DOHH2 (cell line): ENCODE results near the gene PHF10.

Experiments used
- H3F3A ChIP-seq: fragments of 200-600 bp; sonication (generic), shearing (Covaris generic); 2 replicates; pipeline ENCODE4 v1.6.0; 2016; ENCODE audit warnings: antibody characterized with exemption, mild to moderate bottlenecking; ENCODE audit not compliant: control insufficient read depth, insufficient read depth
- H3K27ac ChIP-seq: fragments of 200-600 bp; sonication (generic); 2 replicates; pipeline ENCODE4 v1.5.1; 2014; ENCODE audit warnings: low read depth, mild to moderate bottlenecking, low read length, moderate library complexity
- H3K27me3 ChIP-seq: fragments of 200-600 bp; sonication (generic); 2 replicates; pipeline ENCODE4 v1.6.1; 2014; ENCODE audit warnings: mild to moderate bottlenecking, low read length, mixed read lengths; ENCODE audit not compliant: control insufficient read depth
- H3K36me3 ChIP-seq: fragments of 200-600 bp; sonication (generic); 2 replicates; pipeline ENCODE4 v1.6.1; 2014; ENCODE audit warnings: mild to moderate bottlenecking, low read length, moderate library complexity, mixed read lengths; ENCODE audit not compliant: control insufficient read depth
- H3K4me1 ChIP-seq: fragments of 200-600 bp; sonication (generic); 2 replicates; pipeline ENCODE4 v1.6.1; 2014; ENCODE audit warnings: mild to moderate bottlenecking, low read length, mixed read lengths; ENCODE audit not compliant: control insufficient read depth
- H3K4me2 ChIP-seq: fragments of 200-600 bp; sonication (generic); 2 replicates; pipeline ENCODE4 v1.6.0; 2014; ENCODE audit warnings: mild to moderate bottlenecking, low read length, moderate library complexity
- H3K4me3 ChIP-seq: fragments of 200-600 bp; sonication (generic); 2 replicates; pipeline ENCODE4 v1.5.1; 2014; ENCODE audit warnings: mild to moderate bottlenecking, low read length, mixed read lengths
- H3K79me2 ChIP-seq: fragments of 200-600 bp; sonication (generic); 2 replicates; pipeline ENCODE4 v1.6.1; 2014; ENCODE audit warnings: mild to moderate bottlenecking, low read length, mixed read lengths; ENCODE audit not compliant: control insufficient read depth
- H3K9me2 ChIP-seq: fragments of 200-600 bp; sonication (generic); replicated peaks from 2 replicates; pipeline ENCODE4 v1.6.1; 2014; ENCODE audit warnings: mild to moderate bottlenecking, low read length, mixed read lengths; ENCODE audit not compliant: control insufficient read depth
- H3K9me3 ChIP-seq: fragments of 200-600 bp; sonication (generic); 2 replicates; pipeline ENCODE4 v1.6.1; 2014; ENCODE audit warnings: antibody characterized with exemption, low read length, mixed read lengths; ENCODE audit not compliant: control insufficient read depth, insufficient read depth
- H4K20me1 ChIP-seq: fragments of 200-600 bp; sonication (generic); 2 replicates; pipeline ENCODE4 v1.6.0; 2014; ENCODE audit warnings: low read depth, mild to moderate bottlenecking, antibody characterized with exemption, low read length, moderate library complexity; ENCODE audit not compliant: control insufficient read depth, insufficient read depth
- EZH2phosphoT487 ChIP-seq: fragments of 200-600 bp; sonication (generic); IDR thresholded peaks from 2 replicates; pipeline ENCODE4 v1.6.1; 2017; ENCODE audit warnings: borderline replicate concordance, mild to moderate bottlenecking, antibody characterized with exemption, low read length, moderate library complexity, mixed read lengths
- TF ChIP-seq, protein P1 (sequence below): fragments of 200-600 bp; sonication (generic); IDR thresholded peaks from one replicate; pipeline ENCODE4 v1.5.1; 2014; ENCODE audit warnings: antibody characterized with exemption, mild to moderate bottlenecking, low read depth, low read length; ENCODE audit not compliant: poor library complexity, severe bottlenecking

Gene PHF10

DNA sequence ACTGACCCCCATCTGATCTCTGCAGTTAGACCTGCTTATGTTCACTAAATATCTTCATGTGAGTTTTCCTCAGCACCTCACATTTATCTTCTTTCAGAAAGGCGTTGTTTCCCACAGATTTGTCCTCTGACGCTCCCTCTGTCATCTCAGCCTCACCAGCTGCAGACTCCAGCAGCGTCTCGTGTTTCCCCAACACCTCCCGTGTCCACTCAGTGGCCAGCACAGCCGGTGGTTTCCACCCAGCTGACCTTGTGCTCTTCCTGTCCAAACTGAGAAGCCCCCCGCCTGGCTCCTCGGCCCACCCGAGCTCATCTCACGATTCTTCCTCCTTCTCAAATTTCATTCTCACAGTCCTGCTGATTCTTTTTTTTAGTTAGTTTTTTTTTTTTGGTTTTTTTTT, 39.6 kb upstream of the PHF10 start:
- no peaks in the 10 kb centered on the region for H3F3A ChIP-seq
- H4K20me1 ChIP-seq: 0 out of 2 replicates have a peak, but pooled peaks cover 5% of the 10 kb centered on the region
- H3K9me3 ChIP-seq: no peaks in the 10 kb centered on the region
- H3K4me3 ChIP-seq: no peak overlapping the region
- H3K27ac ChIP-seq: no peak overlapping the region
- no peak for TF ChIP-seq EZH2phosphoT487
- TF ChIP-seq, protein P1, sequence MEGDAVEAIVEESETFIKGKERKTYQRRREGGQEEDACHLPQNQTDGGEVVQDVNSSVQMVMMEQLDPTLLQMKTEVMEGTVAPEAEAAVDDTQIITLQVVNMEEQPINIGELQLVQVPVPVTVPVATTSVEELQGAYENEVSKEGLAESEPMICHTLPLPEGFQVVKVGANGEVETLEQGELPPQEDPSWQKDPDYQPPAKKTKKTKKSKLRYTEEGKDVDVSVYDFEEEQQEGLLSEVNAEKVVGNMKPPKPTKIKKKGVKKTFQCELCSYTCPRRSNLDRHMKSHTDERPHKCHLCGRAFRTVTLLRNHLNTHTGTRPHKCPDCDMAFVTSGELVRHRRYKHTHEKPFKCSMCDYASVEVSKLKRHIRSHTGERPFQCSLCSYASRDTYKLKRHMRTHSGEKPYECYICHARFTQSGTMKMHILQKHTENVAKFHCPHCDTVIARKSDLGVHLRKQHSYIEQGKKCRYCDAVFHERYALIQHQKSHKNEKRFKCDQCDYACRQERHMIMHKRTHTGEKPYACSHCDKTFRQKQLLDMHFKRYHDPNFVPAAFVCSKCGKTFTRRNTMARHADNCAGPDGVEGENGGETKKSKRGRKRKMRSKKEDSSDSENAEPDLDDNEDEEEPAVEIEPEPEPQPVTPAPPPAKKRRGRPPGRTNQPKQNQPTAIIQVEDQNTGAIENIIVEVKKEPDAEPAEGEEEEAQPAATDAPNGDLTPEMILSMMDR: no peak
- H3K9me2 ChIP-seq: no peaks in the 10 kb centered on the region
- H3K4me1 ChIP-seq: no peaks in the 10 kb centered on the region
- no peak overlapping the region for H3K4me2 ChIP-seq
- H3K79me2 ChIP-seq: no peaks in the 10 kb centered on the region
- no peaks in the 10 kb centered on the region for H3K27me3 ChIP-seq
- peaks cover 91% of the 10 kb centered on the region for H3K36me3 ChIP-seq

DNA sequence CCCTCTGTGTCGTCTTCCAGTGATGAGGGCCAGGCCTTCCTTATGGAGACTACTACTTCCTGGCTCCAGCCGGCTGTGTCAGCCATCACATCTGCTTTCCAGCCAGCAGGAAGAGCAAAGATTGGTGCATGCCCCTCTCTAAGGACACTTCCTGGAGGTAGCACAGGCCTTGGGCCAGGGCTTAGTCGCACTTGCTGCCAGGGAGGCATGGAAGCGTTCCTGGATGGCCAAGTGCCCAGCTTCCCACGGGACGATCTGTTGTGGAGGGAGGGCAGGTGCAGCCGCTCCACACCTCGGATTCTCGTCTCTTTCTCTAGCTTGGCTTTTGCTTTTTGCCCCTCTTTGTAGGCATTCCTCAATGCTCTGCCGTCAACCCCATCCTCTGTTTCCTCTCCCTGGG, 39.0 kb upstream of the PHF10 start:
- 0 out of 2 replicates have a peak, but pooled peaks cover 5% of the 10 kb centered on the region for H4K20me1 ChIP-seq
- H3F3A ChIP-seq: no peaks in the 10 kb centered on the region
- no peaks in the 10 kb centered on the region for H3K9me2 ChIP-seq
- H3K36me3 ChIP-seq: peaks cover 92% of the 10 kb centered on the region
- H3K79me2 ChIP-seq: no peaks in the 10 kb centered on the region
- H3K4me2 ChIP-seq: no peak overlapping the region
- no peaks in the 10 kb centered on the region for H3K9me3 ChIP-seq
- H3K27ac ChIP-seq: no peak overlapping the region
- no peaks in the 10 kb centered on the region for H3K27me3 ChIP-seq
- H3K4me1 ChIP-seq: no peaks in the 10 kb centered on the region
- TF ChIP-seq EZH2phosphoT487: no peak
- TF ChIP-seq, protein P1: no peak
- no peak overlapping the region for H3K4me3 ChIP-seq

DNA sequence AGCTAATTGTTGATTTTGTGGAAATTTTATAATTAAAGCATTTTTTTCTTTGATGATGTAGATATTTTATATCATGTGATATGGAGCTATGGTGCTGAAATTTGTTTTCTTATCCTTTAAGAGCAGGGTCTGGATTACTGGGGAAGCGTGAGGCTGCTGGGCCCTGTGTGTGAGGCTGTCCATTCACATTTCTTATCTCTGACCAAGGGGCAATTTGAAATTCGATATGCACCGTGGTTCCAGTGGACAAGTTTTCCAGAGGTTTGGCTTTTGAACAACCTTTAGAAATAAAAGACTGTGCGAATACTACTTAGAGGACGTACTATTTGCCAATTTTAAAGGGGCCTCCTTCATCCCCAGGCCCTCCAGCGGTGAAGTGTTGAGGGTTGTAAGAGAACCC, 30.9 kb upstream of the PHF10 start:
- Histone ChIP-seq H3K27me3 (no peaks in the 10 kb centered on the region), H3K27ac (no peak overlapping the region)

More for the DNA sequence above, 30.9 kb upstream of the PHF10 start:
- Histone ChIP-seq H3F3A (no peaks in the 10 kb centered on the region), H3K4me1 (peaks cover 15% of the 10 kb centered on the region), H3K79me2 (peaks cover 35% of the 10 kb centered on the region), H3K4me3 (no peak overlapping the region), H3K4me2 (no peak overlapping the region), H3K9me2 (no peaks in the 10 kb centered on the region), H3K9me3 (no peaks in the 10 kb centered on the region), H4K20me1 (peaks cover 1% of the 10 kb centered on the region; the same call in 1 of the 2 replicates), H3K36me3 (peaks cover 61% of the 10 kb centered on the region)
- TF ChIP-seq, protein P1: no peak
- no peak for TF ChIP-seq EZH2phosphoT487
